ELF-1 (cell line): Measurements from ENCODE around the gene COL5A1.

Experiments
- DNase-seq: peaks from one replicate; pipeline ENCODE4 v3.0.0-alpha.2; 2016; ENCODE audit warnings: low read depth, low spot score

The COL5A1 gene

DNA sequence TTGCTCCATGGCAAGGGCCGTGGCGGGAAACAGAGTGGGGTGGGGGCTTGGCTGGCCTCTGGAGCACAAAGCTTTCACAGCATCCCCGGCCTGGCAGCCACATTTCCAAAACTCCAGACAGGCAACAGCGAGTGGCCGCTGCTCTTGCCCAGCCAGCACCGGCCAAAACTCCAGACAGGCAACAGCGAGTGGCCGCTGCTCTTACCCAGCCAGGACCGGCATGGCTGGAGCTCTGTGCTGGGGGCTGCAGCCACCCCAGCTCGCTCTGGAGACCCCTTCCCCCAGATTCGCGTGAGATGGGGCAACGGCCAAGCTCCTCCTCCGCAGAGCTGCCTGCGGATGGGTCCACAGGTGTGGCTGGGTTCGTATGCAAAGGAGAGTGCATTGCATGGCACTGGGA, 98.5 kb downstream of the COL5A1 start:
- DNase-seq: no peak

DNA sequence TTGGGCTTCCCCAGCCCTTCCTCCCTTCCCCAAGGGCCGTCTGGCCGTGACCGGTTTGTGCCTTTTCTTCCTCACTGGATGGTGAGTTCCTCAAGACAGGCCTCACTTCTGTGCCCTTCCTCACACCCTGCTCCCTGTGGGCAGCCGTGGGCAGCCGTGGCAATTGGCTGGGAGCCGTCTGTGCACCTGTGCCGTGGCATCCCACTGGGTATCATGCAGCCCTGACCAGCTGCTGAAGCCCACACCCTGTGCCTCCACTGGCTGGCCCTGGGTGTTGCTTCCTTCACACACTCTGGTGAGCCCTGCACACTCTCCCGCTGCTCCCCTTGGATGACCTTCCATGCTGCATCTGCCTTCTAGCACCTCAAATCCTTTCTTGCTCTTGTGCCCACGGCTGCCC, 100.2 kb downstream of the COL5A1 start:
- no peak for DNase-seq

DNA sequence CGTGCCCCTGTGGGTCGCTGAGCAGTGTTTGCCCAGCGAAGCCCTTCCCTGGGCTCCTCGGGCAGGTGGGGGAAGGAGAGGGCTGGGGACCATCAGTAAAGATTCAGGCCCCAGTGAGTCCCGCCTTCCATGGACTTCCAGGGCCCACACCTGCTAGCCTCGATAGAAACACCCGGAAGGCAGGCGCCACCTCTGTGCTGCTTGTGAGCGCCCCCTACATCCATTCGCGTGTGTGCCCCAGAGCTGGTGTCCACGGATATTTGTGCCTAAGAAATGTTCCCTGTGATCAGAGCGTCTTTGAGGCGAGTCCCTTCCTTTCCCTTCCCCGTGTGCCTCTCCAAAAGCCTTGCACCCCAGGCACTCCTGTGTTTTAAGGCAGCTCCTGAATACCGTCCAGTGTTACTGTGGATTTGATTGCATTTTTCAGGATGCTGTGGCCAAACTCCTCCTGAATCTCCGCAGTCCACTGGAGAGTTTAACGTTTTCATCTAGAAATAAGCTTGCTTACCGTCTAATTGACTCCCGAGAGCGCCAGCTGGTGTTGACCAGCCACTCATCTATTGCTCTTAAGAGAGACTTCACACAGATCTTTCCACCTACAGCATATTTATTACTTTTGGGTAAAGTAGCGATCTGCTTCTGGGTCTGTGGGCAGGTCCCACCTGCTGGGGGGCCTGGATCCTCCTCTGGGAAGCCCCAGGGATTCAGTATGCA, 101.4 kb downstream of the COL5A1 start:
- peak; percentile 37 for DNase-seq

DNA sequence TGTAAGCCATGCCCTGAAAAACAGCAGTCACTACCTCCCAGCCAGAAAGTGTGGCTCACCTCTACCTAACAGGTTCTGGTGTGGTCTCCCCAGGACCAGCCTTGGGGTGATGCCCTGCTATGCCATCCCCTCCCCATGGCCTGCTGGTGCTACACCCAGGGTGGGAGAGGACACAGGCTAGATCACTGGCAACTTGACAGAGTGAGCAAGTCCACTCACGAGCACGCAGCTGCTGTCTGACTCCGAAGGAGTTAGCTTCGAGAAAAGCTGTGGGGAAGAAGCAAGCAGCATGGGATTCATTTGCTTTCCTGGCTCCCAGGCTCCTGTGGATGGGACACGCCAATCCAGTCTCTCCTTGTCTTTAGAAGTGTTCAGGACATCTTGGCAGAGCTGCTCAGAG, 102.2 kb downstream of the COL5A1 start:
- DNase-seq: no peak

DNA sequence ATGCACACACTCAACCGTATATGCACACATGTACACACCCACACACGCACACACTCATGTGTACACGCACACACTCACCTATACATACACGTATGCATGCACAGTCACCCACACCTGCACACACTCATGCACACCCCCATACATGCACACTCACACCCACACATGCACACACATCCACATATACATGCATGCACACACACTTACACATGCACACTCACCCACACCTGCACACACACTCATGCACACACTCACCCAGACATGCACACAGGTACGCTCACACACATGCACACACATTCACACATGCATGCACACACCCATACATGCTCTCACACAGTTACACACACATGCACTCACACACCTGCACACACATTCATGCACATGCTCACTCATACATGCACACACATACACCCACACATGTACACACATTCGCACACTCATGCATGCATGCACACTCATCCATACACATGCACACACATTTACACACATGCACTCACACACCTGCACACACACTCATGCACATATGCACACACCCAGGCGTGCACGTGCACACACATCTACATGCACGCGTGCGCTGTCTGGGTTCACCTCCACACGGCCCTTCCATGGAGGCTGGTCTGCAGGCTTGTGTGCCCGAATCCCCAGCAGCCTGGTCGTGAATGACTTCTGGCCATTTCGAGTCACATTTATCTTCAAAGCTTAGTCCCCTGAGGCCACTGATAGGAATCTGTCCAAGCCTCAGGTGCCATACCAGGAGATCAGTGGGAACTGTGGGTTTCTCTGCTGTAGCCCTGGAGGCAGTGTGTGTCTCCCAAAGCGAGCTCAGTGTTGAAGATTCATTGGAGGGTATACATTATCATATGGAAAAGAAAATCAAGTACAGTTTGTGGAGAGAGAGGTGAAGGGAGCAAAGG, 103.0 kb downstream of the COL5A1 start:
- no peak for DNase-seq

DNA sequence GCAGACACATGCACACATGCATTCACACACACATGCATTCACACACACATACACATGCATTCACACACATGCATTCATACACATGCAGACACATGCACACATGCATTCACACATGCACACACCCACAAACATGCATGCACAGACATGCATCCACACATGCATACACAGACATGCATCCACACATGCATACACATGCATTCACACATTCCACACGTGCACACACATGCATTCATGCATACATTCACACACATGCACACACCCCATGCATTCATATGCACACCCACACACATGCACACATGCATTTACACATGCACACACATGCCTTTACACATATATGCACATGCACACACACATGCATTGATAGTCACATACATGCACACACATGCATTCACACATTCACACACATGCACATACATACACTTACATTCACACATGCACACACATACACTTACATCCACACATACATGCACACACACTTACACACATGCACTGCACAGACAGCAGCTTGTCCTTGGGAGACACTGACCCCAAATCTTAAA, 106.4 kb downstream of the COL5A1 start:
- DNase-seq: no peak

DNA sequence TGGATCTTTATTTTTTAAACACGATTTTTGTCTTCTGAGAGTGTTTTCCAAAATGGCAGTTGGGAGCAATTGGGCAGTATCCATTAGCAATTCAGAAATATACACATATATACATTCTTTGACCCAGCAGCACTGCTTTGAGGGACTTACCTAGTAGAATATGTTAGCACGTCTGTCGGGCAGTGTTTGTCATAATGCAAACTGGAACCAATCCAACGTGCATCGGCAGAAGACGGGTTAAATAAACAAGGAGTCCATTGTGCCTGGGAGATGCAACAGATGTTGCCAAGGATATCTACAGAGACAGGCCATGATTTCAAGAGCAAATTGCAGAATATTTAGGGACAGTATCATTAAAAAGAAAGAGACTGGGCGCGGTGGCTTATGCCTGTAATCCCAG, 107.0 kb downstream of the COL5A1 start:
- DNase-seq: no peak

DNA sequence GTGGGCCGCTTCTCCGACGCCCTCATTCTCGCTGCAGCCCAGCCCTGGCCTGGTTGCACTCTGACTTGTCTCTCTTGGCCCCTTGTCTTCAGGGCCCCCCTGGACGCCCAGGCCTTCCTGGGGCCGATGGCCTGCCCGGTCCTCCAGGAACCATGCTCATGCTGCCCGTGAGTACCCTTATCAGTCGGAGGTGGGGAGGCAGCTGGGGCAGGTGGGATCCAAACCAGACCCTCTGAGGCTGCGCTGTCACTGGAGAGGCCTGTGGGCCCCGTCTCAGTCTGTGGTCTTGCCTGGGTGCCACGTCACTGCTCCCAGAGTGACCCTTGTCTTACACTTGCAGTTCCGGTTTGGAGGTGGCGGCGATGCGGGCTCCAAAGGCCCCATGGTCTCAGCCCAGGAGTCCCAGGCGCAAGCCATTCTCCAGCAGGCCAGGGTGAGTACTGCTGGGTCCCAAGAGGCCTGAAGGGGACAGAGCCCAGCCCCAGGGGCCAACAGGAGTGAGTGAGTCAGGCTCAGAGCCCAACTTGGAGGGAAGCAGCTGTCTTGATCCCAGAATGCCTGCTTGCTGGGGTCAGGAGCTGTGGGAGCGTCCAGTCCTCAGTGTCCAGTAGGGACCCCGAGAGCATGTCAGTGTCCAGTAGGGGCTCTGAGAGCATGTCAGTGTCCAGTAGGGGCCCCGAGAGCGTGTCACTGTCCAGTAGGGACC, 109.0 kb downstream of the COL5A1 start:
- DNase-seq: no peak

DNA sequence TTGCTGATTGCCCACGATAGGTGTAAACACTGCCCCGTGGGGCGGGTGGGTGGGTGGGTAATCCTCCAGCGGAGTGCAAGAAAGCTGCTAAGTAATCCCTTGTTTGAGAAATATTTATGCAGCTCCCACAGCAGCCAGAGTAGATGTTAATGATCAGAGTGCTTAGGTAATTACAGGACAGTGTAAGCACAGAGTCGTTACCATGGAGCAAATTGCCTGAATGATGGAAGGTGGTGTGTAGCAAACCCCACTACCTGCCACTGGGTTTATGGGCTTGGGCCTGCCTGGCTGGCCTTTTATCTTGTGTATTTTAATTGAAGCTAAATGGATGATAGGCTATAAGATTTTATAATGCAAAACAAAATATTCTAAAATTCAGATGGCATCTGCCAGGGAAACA, 110.0 kb downstream of the COL5A1 start:
- no peak for DNase-seq

DNA sequence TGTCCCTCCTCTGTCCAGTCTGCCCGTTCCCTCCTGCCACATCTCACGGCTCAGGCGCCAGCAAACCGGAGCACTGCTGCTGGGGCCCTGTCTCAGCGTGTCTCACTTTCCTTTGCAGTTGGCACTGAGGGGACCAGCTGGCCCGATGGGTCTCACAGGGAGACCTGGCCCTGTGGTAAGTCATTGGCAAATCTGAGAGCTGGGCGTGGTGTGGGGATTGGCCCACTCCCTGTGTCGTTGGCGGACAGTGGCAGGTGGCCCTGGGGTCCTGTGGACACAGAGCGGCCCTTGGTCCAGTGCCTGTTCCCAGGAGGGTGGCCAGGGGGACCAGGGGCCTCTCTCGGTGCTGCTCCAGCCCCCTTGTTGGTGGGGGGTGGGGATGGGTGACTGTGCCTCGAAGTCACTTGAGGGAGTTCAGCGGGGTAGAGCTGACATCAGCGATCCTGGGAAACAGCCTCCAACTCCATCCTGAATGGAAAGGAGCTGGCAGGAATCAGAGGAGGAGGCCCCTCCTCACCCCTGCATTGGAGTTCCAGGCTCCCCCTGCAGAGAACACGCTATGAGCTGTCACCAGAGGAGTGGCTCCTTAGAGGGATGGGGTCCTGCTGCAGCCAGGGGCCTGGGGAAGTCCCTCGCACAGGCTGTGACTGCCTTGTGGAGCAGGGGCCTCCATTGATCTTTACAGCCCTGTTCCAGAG, 111.0 kb downstream of the COL5A1 start:
- DNase-seq: no peak

DNA sequence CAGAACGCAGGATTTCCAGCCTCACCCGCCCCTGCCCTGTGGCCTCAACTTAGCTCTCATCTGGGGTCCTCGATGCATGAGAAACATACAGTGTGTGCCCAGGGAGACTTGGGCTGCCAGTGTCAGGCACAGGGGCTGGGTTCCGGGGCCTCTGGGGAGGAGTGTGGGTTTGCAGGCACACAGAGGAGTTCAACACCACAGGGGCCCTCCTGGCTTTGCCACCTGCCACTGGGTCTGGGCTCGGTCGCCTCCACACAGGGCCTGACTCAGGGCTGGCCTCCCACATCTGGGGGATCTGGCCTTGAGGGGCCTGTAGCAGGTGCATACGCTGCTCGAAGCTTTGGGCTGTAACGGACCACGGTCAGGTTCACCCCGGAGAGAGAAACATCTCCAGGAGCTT, 111.6 kb downstream of the COL5A1 start:
- DNase-seq: no peak

DNA sequence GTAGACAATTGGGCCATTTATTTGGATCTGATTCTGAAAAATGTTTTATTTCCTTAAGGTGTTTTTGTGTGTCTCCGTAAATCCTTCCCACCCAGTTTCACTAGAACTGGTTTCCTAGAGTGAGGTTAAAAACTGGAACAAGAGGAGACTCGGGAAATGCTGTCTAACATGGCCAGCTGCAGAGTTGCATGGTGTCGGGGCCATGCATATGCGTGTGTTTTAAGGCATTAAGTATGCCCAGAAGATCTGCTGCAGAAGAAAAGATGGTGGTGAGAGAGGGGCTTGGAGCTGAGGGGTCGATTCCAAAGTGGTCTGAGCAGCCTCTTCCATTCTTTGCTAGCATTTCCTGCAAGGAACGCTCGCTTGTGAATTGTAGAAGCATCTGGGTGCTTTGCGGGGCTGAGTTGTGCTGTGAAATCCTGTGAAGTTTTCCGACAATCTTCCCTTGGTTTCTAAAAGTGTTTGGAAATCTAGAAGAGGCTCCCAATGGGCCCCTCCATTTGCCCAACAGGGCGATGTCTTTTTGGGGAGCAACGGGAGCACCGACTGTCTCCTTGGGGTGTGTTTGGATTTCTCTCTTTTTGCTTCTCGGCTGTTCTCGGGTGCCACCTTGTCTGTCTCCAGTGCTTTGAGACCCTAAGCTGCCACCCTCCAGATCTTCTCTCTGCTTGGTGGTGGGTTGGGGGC, 113.8 kb downstream of the COL5A1 start:
- DNase-seq: no peak

DNA sequence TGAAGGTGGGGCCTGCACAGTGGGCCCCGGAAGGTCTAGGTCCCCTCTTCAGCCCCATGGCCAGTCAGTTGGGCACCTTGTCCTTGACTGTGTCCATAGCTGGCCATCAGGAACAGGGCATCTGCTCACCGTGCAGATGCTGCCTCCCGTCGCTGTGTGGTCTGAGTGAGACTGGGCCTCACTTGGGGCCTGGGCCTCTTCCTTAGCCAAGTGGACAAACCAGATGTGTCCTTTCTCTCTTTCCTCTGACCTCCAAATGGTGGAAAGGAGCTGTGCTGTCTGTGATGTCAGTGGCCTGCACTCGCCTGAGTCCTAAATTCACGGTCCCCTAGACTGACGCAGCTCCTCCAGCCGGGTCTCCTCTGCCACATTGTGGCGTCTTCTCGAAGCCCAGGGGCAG, 114.5 kb downstream of the COL5A1 start:
- DNase-seq: no peak

DNA sequence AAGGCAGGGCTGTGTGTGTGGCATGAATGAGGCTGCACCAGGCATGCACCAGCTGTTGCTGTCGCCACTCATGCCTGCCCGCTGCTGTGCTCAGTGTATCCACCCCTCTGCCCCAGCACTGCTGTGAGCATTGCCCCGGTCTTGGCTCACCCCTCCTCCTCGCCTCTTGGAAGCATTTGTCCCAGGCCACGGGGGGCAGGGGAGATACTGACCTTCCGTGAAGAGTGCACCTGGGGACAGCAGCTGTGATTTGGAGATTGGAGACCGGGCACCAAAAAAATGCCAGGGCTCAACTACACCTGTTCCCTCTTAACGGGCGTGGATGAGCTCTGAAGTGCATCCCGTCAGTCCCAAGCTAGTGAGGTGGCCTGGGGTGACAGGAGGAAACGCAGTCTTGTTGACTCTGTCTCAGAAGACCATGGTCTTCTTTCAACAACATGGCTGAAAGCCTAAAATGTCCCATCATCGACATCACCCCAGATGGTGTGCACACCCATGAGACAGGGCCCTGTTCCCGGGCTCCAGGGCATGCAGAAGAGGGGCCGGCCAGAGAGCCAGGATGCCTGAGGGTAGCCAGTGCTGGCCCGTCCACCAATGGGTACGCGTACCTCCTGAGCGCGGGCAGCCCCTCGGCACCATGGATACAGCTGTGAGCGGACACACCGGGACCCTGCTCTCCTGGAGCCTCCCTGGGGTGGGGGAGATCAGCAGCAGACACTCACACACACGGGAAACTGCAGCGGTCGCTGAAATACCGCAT, 115.8 kb downstream of the COL5A1 start:
- no peak for DNase-seq

DNA sequence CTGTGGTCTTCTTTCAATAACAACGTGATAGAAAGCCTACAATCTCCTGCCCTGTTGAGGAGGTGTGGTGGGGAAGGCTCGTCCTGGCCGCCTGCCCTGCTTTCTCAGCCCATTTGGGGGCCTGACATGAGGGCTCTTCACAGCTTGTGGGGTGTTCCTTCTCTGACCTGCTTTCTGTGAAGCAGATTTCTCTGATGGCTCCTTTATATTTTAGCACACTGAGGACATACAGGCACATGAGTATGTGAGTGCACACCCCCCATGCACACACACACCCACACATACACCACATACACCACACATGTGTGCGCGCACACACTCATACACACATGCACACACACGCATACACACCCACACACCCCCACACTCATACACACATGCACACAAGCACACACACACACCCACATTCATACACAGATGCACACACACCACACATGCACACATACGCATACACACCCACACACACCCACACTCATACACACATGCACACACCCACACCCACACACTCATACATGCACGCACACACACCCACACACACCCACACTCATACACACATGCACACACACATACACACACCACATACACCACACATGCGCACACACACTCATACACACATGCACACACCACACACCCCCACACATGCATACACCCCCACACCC, 117.5 kb downstream of the COL5A1 start:
- no peak for DNase-seq

DNA sequence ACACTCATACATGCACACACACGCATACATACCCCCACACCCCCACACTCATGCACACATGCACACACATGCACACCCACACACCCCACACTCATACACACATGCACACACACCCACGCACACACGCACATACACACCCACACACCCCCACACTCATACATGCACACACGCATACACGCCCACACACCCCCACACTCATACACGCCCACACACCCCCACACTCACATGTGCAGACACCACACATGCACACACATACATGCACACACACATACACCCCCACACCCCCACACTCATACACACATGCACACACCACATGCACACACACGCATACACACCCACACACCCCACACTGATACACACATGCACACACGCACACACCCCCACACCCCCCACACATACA, 118.3 kb downstream of the COL5A1 start:
- DNase-seq: no peak

DNA sequence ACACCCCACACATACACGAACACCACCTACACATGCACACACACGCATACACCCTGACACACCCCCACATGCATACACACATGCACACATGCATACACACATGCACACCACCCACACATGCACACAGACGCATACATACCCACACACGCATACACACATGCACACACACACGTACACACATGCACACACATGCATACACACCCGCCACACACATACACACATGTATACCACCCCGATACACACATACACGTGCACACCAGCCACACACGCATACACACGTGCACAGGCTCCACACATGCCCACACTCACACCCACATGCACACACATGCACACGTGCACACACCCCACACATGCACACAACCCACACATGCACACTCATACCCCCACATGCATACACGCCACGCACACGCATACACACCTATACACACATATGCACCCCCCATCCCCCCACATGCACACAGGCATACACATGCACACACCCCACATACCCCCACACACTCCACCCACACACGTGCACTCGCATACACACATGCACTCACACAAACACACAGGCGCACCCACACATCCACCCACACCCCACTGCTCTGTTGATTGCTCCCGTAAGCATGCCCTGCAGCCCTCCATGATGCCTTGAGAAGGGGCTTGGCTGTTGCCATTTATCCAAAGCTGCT, 119.3 kb downstream of the COL5A1 start:
- no peak for DNase-seq

DNA sequence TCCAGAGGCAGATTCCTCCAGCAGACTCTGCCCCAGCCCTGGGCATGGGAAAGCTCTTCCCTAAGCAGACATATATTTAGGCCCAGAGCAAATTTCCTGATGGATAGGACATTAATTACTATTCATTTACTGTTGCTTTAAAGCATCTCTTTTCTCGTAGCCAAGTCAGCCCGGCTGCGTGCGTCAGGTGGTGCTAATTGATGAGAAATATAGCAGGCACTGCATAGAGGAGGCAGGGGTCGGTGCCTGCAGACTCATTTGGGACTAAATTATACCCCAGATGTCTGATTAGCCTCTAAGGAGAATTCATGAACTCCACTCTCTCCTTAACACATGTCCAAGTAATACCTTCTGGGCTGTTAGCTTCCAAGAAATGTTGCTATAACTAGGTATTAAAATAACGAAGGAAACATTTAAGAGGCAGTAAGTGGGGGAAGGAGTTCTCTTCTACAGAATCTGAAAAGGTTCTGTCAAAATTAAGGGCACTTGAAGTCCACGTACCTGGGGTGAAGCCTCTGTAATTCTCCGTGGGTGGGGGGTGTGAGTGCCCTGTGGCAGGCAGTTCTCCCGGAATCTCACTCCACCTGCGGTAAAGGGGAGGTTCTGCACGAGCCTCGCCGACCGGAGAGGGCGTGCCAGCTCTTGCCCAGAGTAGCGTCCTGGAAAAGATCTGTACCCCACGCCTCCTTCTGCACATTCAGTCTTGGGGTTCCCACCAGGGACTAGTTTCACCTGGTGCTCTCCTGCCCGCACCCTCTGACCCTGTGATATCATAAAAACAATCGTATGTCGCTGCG, 123.1 kb downstream of the COL5A1 start:
- DNase-seq: no peak
